Upper lobe of left lung (tissue), 4 donors: ENCODE data around the gene PRKG1.

Experiments
- CTCF ChIP-seq, 6 experiments: fragments of 450-650 bp in 4 of 6; fragments of 200-600 bp in 2 of 6; sonication (generic) in 2 of 6; IDR thresholded peaks; one replicate each; pipeline ENCODE4 v1.5.1; 2016 to 2019; ENCODE audit warnings: antibody characterized with exemption in 6 of 6
- POLR2AphosphoS5 ChIP-seq, 2 donors: sonication (generic); formaldehyde crosslinking; IDR thresholded peaks; one replicate each; pipeline ENCODE4 v1.5.1; 2017; ENCODE audit warnings: antibody characterized with exemption in 2 of 2

- TF ChIP-seq POLR2AphosphoS5 (IDR thresholded peaks at IDR 0.05) (no peak), CTCF (IDR thresholded peaks at IDR 0.05) (no peak)
These were observed 473.7 kb downstream of the PRKG1 start for GRCh38 chr10:51547941-51548340.
